Omental fat pad (tissue), 4 donors: Measurements from ENCODE around the gene ZMYM5. TPM values are rescaled to one million over a fixed set of nuclear protein-coding genes. Genes with fewer than 3 reads are reported as not detected.
"Not testable (repeated sequence)": the region's sequence is repeated elsewhere in the genome, so short reads cannot be mapped to it uniquely, and the experiment has no call there.

Experiments used
- ATAC-seq: fragments of 150-250 bp; one replicate; pipeline ENCODE4 v1.9.1; 2016; ENCODE audit warnings: mild to moderate bottlenecking, moderate library complexity; ENCODE audit not compliant: low FRiP score
- DNase-seq: peaks from one replicate; pipeline ENCODE4 v3.0.0-alpha.2; 2019; ENCODE audit warnings: low spot score
- total RNA-seq, 4 donors: library from RNA; depleted of rRNA; stranded (reverse); fragments of >200 nt; gene quantifications; one replicate each; pipeline ENCODE4 v1.1.0, GENCODE V29; 2016
- TF ChIP-seq, protein P1 (sequence below), 3 donors: fragments of 450-650 bp; IDR thresholded peaks; one replicate each; pipeline ENCODE4 v1.5.1; 2016 to 2017; ENCODE audit warnings: antibody characterized with exemption in 3 of 3, mild to moderate bottlenecking in 3 of 3, moderate library complexity in 2 of 3

The ZMYM5 gene
- total RNA-seq, 4 donors from 2014 or later: 13.7 to 20.1 (median 16.0) TPM

DNA sequence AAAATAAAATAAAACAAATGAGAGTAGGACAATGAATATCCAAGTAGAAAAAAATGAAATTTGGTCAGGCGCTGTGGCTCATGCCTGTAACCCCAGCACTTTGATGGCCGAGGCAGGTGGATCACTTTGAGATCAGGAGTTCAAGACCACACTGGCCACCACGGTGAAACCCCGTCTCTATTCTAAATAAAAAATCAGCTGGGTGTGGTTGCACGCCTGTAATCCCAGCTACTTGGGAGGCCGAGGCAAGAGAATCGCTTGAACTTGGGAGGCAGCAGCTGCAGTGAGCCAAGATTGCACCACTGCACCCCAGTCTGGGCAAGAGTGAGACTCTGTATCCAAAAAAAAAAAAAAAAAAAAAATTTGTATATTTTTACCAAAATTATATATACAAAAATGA, 18.2 kb upstream of the ZMYM5 start:
- TF ChIP-seq, protein P1, sequence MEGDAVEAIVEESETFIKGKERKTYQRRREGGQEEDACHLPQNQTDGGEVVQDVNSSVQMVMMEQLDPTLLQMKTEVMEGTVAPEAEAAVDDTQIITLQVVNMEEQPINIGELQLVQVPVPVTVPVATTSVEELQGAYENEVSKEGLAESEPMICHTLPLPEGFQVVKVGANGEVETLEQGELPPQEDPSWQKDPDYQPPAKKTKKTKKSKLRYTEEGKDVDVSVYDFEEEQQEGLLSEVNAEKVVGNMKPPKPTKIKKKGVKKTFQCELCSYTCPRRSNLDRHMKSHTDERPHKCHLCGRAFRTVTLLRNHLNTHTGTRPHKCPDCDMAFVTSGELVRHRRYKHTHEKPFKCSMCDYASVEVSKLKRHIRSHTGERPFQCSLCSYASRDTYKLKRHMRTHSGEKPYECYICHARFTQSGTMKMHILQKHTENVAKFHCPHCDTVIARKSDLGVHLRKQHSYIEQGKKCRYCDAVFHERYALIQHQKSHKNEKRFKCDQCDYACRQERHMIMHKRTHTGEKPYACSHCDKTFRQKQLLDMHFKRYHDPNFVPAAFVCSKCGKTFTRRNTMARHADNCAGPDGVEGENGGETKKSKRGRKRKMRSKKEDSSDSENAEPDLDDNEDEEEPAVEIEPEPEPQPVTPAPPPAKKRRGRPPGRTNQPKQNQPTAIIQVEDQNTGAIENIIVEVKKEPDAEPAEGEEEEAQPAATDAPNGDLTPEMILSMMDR (IDR thresholded peaks at IDR 0.05): no peak
- ATAC-seq (no peak), DNase-seq (no peak)

DNA sequence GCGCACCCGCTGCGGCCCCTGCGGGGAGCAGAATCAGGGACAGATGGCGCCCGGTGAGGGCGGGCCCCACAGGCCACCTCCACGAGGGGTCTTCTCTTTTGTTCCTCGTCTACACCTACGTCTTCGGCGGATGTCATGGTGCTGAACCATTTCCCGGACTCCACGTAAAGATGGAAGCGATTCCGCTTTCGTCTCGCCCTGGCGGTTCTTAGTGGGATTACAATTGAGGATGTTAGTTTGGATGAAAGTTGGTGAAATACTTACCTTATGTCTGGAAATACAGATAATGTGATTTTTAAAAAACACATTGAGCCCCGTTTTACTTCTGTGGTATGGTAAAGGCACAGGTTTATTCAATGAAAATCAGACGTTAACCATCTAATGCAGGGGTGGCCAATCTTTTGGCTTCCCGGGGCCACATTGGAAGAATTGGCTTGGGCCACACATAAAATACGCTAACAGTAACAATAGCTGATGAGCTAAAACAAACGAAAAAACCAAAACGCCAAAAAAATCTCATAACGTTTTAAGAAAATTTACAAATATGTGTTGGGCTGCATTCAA, 1.4 kb upstream of the ZMYM5 start:
- ATAC-seq (no peak), DNase-seq (peak; percentile 59)
- TF ChIP-seq, protein P1 (IDR thresholded peaks at IDR 0.05): no peak

DNA sequence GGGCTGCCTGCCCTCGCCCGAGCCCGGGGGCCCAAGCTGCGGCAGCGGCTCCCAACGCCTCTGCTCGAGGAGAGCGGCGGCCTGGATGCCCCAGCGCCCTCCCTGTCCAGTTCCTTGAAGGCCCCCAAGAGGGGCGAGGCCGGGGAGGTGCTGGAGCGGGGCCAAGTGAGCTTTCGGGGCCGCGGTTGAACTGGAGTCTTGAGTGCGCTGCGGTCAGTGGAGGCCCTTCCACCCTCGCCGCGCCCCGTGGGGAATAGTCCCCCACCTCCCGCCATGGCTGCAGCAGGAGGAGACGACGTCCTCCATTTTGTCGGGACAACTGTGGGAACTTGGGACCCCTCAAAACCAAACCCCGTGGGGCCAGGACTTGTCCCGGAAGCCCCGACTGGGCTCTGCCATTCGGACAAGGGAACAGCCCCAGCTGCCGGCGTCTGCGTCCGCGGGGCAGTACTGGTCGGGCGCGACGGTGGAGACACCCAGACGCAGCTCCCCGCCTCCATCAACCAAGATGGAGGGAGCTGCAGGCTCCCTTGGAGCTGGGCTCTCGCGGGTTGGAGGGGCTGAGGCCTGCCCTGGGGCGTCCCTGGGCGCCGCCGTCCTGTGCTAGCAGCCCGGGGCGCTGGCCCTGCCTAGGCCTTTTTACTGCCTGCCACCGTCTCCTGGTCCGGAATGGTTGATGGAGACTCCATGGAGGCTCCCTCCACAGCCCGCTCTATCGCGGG, 736 bp upstream of the ZMYM5 start:
- DNase-seq (no peak), ATAC-seq (peak; percentile 25)
- TF ChIP-seq, protein P1 (IDR thresholded peaks at IDR 0.05): no peak

DNA sequence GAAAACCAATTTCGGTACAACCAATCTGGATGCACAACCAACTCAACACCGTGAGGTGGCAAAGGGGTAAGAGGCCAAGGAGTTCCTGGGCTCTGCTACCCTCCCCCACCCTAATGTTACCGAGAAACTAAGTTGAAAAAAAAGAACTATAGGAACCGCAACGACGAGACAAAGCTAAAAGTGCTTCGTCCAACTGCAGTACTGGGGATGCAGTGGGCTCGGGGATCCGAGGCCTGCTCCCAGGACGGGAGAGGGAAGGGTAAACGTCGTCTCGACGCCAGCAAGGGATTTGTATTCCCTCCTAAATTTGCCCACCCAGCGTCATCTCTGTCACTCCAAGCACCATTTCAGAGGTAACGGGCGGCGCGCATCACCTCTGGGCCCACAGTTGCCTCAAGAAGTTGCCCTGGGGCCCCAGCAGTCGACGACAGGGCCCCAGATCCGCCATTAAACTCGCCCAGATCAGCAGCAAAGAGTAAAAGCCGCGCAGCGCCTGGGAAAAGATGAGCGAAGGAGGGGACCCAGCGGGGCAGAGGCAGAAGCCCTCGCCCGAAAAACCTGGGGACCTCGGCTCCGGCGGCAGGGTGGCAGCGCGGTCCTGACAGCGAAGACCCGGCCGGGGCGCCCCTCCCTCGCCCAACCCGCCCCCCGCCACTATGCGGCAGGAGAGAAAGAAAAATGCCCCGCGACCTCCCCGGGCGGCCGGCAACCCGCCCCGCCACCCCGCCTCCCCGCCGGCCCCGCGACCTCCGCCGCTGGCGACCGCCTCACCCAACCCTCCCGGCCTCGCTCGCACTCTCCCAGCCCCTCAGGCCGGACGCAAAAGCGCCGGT, 752 bp downstream of the ZMYM5 start:
- peak; percentile 8 for ATAC-seq
- no peak for DNase-seq

DNA sequence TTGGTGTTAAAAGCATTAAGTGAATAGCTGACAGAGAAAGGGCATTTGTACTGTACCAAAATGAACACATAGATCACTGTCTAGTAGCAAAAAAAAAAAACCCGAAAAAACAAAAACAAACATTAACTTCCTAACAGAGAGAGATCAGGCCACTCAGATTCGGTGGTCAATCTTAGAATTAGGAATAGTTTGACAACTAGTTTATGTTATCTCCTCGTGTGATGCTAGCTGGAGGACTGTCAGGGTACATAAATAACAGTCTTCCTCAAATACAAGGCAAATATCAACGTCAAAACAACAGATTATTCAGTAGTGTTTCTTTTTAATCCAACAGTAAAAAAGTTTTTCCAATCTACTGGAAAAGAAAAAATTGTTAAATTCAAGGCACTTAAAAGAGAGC, 1.7 kb downstream of the ZMYM5 start:
- DNase-seq (no peak), ATAC-seq (no peak)
- TF ChIP-seq, protein P1 (IDR thresholded peaks at IDR 0.05): no peak

More for the DNA sequence above, 752 bp downstream of the ZMYM5 start:
- TF ChIP-seq, protein P1 (IDR thresholded peaks at IDR 0.05): no peak

DNA sequence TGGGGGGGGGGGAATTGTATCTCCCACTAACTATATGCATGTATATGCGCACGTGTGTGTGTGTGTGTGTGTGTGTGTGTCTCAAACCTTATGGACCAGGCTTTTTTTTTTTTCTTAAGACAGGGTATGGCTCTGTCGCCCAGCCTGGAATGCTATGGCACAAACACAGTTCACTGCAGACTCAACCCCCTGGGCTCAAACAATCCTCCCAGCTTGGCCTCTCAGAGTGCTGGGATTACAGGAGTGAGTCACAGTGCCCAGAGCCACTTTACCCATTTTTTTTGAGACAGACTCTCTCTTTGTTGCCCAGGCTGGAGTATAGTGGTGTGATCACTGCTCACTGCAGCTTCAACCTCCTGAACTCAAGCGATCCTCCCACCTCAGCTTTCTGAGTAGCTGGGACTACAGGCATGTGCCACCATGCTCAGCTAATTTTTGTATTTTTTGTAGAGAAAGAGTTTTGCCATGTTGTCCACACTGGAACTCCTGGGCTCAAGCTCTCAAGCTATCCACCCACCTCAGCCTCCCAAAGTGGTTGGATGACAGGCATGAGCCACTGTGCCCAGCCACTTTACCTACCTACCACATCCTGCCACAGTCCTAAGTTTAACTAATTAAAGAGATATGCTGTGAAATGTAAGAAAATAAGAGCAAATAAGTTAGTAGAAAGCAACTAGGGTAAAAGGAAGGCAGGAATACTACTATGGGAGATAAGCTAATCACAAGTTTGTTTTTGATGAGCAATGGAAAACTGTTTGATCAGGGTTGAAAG, 2.4 kb downstream of the ZMYM5 start:
- no peak for ATAC-seq

DNA sequence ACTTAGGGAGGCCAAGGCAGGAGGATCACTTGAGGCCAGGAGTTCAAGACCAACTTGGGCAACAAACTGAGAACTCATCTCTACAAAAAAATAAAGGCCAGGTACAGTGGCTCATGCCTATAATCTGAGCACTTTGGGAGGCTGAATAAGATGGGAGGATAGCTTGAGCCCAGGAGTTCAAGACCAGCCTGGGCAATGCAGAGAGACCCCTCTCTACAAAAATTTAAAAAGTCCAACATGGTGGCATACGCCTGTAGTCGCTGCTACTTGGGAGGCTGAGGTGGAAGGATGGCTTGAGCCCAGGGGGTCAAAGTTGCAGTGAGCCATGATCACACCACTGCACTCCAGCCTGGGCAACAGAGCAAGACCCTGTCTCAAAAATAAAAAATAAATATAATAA, 5.8 kb downstream of the ZMYM5 start:
- DNase-seq, ATAC-seq: not testable (repeated sequence)

More for the DNA sequence above, 2.4 kb downstream of the ZMYM5 start:
- TF ChIP-seq, protein P1 (IDR thresholded peaks at IDR 0.05): no peak
- no peak for DNase-seq
